NCI-H774 (cell line): ENCODE data around the gene TTLL4.

Experiments
- DNase-seq: peaks from one replicate; lab custom pipeline; 2025; lab: John Stamatoyannopoulos, UW

TTLL4 gene

DNA sequence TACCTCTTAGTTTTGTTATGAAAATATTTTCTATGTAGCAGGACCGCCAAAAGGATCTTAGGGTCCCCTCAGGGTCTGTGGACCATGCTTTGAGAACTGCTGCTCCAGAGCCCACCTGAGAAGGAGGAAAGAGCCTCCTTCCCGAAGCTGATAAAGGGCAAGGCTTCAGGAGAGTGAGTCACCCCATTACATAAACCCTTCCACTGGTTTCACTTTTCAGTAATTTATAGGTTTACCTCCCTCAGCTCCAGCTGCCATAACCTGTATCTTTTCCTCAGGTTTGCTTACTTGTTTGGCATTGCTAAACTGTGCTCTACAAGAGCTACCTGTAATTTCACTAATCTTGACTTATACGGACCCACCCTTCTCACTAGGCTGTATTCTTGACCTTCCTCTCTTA is 6.6 kb downstream of the TTLL4 start:
- DNase-seq: no peak

DNA sequence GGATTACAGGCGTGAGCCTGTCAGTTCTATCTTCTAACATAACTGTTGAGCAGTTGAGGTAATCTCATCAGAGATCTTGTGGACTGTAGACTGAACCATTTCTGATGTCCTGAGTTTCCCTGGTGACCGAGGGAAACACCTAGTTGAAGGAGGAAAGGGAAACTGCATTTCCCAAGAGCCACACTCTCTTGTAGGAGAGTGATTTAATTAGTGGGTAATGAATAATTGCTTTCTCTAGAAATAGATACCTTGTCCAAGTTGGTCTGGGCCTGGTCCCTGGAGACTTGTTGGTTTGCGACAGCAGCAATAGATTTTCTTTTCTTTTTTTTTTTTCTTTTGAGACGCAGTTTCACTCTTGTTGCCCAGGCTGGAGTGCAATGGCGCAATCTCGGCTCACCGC is 7.4 kb downstream of the TTLL4 start:
- no peak for DNase-seq

DNA sequence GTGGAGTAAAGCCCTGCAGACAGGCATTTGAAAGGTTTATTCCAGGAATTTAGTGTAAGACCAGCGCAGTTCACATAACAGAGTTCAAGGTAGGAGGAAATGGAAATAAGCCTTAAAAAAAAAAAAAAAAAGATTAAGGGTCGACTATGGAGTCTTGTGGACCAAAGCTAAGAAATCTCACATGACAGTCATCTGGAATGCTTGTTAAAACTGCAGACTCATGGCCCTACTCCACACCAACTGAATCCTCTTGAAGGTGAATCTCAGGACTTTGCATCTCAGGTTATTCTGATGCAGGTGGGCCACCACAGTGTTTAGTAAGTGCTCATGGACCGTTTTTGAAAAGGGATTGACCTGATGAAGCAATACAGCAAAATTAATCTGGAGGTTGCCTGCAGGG is 8.8 kb downstream of the TTLL4 start:
- no peak for DNase-seq

DNA sequence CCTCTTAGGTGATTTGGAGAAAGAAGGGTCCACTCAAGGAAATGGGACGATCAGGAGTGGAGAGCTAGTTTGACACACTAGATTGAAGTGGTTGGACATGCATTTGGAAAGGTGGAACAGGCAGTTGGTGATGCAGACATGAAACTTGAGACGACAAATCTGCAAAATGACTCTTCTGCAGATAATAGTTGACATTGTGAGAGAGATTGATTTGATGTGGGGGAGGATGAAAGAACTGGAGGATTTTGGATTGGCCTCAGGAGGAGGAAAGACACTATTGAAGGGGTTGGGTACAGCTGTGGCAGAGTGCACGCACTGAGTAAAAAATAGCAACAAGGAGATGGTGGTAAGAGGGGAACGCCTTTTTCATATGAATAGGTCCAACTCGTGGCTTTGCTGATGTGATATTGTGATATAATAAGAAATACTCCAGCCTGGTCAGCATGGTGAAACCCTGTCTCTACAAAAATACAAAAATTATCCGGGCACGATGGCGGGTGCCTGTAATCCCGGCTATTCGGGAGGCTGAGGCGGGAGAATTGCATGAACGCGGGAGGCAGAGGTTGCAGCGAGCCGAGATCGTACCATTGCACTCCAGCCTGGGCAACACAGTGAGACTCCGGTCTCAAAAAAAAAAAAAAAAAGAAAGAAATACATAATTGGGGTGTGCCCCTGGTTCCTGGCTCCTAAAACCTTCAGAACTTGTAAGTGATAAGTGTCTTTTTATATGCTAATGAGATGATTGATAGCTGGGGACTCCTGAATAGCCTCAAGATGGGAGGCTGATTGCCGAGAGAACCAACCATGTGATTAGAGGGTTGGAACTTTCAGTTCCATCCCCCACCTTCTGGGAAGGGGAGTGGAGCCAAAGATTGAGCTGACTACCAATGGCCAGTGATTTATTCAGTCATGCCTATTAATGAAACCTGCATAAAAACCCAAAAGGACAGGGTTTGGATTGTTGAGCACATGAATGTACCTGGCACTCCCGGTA is 9.7 kb downstream of the TTLL4 start:
- no peak for DNase-seq

DNA sequence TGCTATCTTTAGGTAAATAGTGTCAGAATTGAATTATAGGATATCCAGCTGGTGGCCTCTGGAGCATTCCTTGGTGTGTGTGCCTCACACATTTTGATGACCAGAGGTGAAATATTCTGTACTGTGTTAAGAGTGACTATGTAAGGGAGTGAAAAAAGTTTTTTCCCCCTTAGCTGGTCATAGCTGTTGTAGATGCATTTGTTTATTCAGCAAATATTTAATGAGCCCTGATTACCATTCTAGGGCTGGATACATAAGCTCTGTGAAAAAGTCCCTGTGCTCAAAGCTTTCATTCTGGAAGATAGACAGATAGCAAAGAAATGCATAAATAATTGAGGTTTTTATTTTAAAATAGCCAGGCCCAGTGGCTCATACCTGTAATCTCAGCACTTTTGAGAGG is 10.9 kb downstream of the TTLL4 start:
- DNase-seq: no peak

DNA sequence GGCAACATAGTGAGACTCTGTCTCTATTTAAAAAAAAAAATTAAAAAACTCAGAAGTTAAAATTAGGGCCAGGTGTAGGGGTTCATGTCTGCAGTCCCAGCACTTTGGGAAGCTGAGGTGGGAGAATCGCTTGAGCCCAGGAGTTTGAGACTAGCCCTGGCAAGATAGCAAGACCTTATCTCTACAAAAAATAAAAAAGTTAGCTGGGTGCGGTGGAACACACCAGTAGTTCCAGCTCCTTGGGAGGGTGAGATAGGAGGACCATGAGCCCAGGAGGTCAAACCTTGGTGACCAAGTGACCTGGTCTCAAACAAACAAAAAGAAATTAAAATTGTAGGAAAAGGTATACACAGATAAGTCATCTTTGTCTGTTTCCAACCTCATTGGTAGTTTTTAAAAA is 11.3 kb downstream of the TTLL4 start:
- no peak for DNase-seq

DNA sequence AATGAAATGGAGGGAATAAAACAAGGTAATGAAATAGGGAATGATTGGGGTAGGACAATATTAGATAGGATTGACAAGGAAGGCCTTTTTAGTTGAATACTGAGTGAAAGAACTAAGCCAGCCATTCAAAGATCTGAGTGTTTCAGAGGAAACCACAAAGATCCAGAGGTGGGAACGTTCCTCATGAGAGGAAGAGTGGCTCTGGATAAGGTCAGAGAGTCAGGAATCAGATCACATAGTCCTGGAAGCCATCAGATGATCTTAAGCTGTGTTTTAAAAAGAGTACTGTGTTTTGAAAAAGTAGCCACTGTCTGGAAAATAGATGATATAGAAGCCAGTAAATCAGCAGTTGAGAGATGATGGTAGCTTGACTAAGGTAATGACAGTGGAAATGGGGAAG is 11.8 kb downstream of the TTLL4 start:
- no peak for DNase-seq

DNA sequence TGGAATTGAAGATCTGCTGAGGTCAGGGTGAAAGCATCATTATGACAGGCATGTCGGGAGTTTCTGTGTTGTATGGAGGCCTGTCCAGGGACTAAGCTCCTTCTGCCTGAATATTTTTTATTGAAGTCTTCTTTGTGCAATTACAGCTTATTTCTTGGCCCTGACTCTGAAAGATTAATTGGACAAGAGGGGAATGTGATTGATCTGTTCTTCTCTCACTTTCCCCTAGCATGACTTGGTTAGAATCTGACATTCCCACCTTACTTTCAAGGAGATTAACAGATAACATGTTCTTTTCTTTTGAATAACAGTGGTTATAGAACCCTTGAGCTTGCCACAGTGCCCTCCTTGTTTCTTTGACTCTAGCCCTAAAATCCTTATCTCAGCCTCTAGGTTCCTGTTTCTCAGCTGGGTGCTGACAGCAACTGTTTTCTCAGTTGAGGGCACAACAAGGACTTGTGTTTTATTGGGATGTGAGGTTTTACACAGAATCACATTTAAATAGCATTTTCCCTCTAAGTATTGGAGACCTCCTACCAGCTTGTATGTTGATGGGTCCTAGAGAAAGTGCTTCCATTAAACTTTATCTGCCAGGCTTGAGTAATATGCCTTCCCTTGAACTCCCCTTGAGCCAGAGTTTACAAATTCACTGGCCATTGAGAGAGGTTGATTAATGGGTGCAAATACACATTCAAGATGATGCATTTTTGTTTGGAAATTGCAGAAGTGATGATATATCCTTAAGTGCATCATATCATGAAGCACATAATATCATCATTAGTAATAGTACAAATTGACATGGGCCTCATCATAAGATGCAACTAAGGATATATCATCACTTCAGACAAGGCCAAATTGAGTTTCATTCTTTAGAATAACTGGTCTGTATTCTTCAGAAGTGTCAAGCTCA is 12.5 kb downstream of the TTLL4 start:
- no peak for DNase-seq

DNA sequence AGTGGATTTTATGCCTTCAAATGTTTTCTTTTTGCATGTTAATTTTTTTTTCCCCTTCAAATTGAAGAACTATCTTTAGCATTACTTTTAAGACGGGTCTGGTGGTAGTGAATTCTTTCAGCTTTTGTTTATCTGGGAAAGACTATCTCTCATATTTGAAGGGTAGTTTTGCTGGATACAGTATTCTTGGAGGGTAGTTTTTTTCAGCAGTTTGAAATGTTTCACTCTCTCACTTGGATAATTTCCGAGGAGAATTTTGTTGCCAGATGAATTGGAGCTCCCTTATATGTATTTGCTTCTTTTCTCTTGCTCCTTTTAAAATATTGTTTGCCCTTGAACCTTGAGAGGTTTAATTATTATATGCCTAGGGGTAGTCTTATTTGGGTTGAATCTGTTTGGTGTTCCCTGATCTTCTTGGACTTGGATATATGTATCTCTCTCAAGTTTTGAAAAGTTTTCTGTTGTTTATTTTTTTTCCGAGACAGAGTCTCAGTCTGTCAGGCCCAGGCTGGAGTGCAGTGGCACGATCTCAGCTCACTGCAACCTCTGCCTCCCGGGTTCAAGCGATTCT is 15.5 kb downstream of the TTLL4 start:
- DNase-seq: no peak

DNA sequence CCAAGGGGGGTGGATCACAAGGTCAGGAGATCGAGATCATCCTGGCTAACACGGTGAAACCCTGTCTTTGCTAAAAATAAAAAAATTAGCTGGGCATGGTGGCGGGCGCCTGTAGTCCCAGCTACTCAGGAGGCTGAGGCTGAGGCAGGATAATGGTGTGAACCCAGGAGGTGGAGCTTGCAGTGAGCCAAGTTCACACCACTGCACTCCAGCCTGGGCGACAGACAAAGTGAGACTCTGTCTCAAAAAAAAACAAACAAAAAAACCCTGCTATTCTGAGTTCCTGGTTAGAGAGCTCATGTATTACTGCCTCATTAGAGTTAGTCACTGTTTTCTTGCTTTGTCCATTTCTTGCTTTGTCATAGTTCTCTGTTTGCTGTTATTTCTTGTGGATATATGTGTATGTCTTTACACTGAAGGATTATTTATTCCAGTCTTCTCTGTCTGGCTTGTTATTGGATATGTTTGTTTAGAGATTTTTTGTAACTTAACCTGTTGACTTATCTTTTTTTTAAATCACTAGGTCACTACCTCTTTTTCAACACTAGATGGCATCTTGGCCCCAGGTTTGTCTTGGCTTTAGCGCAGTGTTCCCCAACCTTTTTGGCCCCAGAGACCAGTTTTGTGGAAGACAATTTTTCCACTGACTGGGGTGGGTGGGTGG is 17.0 kb downstream of the TTLL4 start:
- DNase-seq: no peak

DNA sequence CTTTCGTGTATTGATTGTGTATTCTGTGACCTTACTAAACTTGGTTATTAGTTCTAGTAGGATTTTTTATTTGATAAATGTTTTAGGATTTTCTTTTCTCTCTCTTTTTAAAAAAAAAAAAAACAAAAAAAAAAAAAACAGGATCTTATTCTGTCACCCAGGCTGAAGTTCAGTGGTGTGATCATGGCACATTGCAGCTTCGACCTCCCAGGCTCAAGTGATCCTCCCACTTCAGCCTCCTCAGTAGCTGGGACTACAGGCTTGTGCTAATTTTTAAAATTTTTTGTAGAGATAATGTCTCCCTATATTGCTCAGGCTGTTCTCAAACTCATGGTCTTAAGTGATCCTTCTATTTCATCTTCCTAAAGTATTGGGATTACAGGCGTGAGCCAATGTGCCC is 19.0 kb downstream of the TTLL4 start:
- no peak for DNase-seq

DNA sequence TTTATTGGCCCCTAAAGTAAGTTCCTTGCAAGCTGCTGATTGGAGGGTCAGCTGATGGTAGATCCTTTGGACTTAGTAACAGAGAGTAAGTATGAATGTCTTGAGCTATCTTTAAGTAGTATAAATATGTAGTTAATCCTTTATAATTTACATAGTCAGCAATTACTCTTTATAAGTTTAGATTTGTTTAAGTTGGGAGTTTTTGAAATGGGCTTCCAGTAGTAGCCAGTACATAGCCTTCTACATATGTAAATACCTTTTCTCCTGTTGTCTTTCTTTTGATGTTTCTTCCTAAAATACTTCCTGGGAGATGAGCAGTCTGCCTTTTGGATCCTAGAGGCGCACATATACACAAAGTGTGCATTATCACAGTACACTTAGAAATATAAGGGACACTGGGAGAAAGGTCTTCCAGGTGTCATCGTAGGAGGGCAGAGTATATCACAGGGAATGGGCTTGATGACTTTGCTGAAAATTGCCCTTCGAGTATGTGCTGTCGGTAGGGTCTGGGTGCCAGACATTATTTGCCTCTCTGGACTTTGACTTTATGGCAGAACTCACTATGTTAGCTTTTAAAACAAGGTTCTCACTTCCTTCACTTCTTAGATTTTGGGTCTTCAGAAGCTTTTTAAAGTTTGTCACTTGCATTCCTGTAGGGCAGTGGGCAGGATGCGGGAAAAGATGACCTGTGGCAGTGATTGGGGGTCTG is 21.6 kb downstream of the TTLL4 start:
- no peak for DNase-seq

DNA sequence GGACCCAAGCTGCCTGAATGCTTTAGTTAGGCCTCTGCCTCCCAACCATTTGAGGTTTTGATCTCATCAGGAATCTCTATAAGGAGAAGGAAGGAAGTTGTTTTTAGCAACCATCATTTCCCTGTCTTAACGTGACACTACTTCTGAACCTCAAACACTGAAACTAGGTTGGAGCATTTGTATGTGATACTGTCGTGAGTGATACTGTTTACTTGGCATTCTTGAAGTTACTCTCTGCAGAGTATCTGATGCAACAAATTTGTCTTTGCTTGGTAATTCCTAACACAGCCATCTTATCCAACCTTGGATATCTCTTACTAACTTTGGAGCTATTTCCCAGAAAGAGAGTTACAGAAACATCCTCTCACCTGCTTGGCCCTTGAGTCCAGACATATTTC is 22.1 kb downstream of the TTLL4 start:
- DNase-seq: no peak

DNA sequence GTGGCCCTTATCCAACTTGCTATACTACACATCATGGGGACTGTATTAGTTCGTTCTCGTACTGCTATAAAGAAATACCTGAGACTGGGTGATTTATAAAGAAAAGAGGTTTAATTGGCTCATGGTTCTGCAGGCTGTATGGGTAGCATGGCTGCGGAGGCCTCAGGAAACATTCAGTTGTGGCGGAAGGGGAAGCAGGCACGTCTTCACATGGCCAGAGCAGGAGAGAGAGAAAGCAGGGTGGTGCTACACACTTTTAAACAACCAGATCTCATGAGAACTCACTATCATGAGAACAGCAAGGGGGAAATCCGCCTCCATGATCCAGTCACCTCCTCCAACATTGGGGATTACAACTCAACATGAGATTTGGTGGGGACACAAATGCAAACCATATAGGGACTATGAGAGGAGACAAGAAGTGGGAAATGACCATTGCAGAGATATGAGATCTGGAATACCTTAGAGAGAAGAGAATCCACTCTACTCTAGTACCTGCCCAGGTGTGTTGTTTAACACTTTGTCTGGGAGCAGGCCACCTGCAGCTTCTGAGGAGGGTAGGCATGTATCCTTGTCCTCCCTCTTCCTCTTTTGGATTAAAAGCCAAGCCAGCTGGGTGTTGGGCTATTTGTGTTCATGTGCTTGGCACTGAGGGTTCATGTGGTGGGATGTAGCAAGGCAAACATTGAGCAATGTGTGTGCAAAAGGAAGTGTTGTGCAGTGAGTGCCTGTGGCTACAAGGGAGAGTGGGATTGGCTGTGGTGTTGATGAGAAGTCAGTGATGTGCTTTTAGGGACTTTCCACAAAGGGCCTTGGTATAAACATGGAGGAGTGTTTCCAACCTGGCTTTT is 22.8 kb downstream of the TTLL4 start:
- no peak for DNase-seq

DNA sequence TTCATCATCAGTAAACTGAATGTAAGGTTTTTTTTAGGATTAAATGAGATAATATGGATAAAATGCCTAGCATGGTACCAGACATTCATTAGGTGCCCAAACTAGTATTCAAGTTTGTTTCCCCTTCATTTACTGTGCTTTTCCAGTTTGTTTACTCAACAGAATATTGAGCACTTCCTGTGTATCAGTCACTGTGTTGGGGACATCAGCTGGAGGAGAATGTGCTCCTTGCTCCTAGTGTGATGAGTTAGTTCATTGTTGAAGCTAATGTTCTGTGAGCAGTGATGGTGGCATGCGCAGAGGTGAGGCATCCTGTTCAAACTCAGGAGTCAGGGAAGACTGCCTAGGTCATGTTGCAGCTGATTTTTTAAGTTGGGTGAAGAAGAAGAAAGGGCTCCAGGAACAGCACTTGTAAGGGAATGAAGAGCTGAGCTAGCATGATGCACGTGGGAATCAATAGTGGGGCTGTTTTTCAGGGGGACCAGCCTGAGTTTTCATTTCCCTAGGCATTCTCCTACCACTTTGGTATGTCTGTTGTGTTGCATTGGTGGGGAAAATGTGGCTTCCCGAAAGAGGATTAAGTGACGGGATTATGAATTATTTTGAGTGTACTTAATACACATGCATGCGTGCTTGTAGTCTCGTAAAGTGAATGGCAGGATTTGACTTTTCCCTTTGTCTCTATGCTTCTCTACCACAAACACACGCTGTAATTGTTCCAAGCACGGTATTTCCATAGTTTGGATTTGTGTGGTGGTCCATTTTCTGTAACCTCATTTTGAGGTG is 23.7 kb downstream of the TTLL4 start:
- DNase-seq: no peak

DNA sequence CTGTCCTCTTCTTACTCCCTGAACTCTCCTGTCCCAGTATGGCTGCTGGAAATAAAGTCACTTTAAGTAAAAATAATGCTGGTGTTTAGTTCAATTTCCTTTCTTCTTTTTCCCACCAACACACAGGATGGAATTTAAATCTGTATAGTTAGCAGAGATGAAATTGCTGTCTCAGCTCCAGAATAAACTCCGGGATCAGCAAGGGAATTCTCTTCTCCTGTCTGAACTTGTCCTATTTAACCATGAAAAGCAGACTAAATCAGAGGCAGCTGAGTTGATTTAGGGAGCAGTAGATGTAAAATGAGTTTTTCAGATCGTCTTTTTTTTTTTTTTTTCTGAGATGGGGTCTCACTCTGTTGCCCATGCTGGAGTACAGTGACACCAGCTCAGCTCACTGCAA is 25.9 kb downstream of the TTLL4 start:
- DNase-seq: no peak

DNA sequence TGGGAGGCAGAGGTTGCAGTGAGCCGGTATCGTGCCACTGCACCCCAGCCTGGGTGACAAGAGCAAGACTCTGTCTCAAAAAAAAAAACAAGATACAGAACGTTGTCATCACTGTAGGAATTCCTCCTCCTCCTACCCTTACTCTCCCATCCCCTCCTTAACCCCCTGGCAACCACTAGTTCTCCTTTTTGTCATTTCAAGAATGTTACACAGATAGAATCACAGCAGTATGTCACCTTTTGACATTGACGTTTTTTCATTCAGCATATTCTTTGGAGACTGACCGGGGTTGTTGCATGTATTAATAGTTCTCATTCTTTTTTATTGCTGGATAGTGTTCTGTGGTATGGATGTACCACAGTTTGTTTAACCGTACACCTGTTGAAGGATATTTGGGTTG is 32.4 kb downstream of the TTLL4 start:
- DNase-seq: no peak

DNA sequence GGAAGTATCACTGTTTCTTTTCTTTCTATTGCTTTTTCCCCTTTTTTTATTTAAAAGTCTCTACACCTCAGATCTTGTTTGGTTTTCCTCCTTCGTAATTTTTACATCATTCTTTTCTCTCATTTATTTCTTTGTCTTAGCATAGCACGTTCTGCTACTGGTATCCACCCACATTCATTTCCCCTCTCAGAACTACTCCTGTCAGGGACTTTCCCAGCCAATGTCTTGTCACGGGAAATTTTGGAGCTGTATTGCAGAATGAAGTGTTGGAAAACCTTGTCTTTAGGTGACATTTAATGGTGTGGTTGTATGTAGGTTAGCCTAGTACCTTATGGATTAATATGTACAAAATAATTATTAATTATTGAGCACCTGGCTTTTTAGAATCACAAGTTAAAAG is 34.0 kb downstream of the TTLL4 start:
- DNase-seq: no peak

DNA sequence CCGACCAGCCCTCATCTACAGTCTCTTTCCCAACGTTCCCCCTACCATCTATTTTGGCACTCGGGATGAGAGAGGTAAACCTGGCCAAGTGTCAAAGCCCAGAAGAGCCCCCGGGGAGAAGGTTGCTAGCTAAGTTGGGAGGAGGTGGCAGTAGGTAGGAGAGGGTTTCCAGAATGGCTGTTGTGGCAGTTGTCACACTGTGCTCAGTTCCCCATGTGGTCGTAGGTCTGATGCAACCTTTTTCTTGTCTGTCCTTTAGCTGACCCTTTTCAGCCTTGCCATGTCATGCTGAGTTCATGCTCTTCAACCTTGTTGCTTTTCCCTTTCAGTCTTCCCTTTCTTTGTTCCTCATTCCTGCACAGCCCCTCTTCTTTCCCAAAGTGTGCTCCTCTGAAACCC is 34.5 kb downstream of the TTLL4 start:
- DNase-seq: no peak
